GM12873 (cell line): Measurements from ENCODE around the gene XRCC3.

Experiments used
- TF ChIP-seq, protein P1 (sequence below): IDR thresholded peaks from 2 replicates; pipeline ENCODE4 v1.5.1; 2012; ENCODE audit warnings: low read depth, mild to moderate bottlenecking, moderate library complexity, low read length, control low read depth; ENCODE audit not compliant: insufficient read depth; ENCODE audit errors: missing control alignments

The XRCC3 gene

GRCh38 chr14:103738701-103739451 is 23.6 kb upstream of the XRCC3 start:
- TF ChIP-seq, protein P1, sequence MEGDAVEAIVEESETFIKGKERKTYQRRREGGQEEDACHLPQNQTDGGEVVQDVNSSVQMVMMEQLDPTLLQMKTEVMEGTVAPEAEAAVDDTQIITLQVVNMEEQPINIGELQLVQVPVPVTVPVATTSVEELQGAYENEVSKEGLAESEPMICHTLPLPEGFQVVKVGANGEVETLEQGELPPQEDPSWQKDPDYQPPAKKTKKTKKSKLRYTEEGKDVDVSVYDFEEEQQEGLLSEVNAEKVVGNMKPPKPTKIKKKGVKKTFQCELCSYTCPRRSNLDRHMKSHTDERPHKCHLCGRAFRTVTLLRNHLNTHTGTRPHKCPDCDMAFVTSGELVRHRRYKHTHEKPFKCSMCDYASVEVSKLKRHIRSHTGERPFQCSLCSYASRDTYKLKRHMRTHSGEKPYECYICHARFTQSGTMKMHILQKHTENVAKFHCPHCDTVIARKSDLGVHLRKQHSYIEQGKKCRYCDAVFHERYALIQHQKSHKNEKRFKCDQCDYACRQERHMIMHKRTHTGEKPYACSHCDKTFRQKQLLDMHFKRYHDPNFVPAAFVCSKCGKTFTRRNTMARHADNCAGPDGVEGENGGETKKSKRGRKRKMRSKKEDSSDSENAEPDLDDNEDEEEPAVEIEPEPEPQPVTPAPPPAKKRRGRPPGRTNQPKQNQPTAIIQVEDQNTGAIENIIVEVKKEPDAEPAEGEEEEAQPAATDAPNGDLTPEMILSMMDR: no peak

- TF ChIP-seq, protein P1: no peak
These were observed 22.9 kb upstream of the XRCC3 start for GRCh38 chr14:103738166-103738565.

DNA sequence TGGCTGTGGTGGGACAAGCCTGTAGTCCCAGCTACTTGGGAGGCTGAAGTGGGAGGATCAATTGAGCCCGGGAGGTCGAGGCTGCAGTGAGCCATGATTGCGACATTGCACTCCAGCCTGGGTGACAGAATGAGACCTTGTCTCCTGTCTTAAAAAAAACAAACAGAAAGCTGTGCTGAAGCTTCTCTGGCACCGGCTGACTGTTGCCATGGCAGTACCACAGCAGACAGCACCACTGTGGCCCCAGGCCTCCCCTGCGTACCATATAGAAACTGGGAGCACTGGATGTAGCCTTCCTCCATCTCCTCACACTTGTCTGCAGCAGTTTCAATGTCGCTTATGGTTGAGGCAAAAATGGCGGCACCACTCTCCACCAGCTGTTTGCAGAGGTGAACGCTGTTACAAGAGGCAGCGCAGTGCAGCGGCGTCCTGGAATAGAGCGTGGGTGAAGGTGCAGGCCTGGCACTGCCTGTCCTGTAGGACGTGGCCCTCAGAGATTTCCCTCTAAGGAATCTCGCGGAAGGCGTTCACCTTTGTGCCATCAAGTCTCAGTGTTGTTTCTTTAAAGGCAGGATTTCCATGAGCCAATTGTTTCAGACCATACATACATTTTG is 22.3 kb upstream of the XRCC3 start:
- TF ChIP-seq, protein P1: no peak

DNA sequence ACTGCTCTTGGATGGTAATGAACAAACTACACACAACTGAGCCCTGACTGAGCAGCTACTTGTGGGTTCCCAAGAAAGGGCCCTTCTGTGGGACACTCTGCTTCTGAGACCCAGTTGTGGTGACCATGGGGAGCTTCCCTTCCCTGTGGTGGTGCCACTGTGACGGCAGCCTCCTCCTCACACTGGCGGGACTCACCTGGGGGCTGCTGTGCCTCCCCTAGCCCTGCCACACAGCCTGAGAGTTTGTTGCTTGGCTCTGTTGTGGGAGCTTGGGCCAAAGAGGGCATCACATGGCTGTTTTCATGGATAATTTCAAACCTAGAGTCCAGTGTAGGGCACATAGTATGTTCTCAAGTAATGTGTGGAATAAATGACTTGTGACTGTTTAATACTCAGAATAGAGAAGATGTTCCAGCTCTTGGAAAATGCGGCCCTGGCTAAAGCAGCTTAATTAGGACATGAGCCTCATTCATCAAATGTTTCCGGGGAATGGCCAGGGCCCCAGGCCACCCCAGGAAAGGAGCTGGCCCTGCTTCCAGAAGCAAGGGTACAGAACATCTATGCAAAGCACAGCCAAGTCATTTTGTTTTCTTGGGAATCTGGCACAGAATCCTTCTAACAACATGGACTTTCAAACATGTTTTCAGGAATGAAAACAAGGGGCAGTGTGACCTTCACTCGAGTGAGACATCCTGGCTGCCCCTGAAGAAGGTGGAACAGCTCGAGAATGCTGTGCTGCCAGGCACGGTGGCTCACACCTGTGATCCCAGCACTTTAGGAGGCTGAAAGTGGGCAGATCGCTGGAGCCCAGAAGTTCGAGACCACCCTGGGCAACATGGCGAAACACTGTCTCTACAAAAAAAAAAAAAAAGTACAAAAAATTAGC is 21.5 kb upstream of the XRCC3 start:
- TF ChIP-seq, protein P1: no peak

- TF ChIP-seq, protein P1: no peak
These were observed 20.7 kb upstream of the XRCC3 start for GRCh38 chr14:103735815-103736545.

DNA sequence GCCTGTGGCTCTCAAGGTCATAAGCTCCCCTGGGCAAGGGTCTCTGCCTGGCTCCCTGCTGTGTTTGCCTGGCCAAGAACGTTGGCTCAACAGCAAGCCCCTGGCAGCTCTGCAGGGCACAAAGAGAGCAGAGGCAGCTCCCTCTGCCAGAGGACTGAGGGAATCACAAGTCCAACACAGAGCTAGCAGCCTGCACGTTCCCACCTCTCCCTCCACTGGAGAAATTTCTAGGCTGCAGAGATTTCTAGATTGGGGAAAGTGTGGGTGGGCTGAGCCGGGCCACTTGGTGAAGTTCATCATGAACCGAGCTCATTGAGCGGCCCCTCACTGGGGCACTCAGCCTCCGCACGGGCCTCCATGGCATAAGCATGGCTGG is 20.2 kb upstream of the XRCC3 start:
- TF ChIP-seq, protein P1: no peak
